22Rv1 (cell line): ENCODE data around the gene LY86.

ENCODE experiments used
- CTCF ChIP-seq: fragments of 450-650 bp; IDR thresholded peaks from 2 replicates; pipeline ENCODE4 v1.5.1; 2017; ENCODE audit warnings: mild to moderate bottlenecking
- ZFX ChIP-seq: fragments of 450-650 bp; IDR thresholded peaks from 2 replicates; pipeline ENCODE4 v1.6.1; 2017; ENCODE audit warnings: antibody characterized with exemption, borderline replicate concordance

- TF ChIP-seq CTCF (no peak), ZFX (no peak)
These were observed 54.9 kb downstream of the LY86 start for GRCh38 chr6:6643398-6643797.
